C4-2B (cell line): ENCODE results near the gene CD40.

Experiments used
- ZFX ChIP-seq: fragments of 450-650 bp; IDR thresholded peaks from 2 replicates; pipeline ENCODE4 v1.6.1; 2017
- TF ChIP-seq, protein P1 (sequence below): fragments of 450-650 bp; conservative IDR thresholded peaks from 2 replicates; pipeline ENCODE4 v1.5.1; 2017; ENCODE audit warnings: mild to moderate bottlenecking

DNA sequence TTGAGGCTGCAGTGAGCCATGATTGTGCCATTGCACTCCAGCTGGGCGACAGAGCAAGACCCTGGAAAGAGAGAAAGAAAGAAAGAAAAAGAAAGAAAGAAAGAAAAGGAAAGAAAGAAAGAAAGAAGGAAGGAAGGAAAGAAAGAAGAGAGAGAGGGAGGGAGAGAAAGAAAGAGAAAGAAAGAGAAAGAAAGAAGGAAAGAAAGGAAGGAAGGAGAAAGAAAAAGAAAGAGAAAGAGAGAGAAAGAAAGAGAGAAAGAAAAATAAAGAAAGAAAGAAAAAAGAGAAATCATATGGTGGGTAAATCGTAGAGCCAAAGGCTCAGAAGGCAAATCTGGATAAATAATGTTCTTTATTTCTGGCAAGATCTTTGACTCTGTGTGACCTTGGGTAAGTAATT, 53.4 kb downstream of the CD40 start:
- TF ChIP-seq, protein P1, sequence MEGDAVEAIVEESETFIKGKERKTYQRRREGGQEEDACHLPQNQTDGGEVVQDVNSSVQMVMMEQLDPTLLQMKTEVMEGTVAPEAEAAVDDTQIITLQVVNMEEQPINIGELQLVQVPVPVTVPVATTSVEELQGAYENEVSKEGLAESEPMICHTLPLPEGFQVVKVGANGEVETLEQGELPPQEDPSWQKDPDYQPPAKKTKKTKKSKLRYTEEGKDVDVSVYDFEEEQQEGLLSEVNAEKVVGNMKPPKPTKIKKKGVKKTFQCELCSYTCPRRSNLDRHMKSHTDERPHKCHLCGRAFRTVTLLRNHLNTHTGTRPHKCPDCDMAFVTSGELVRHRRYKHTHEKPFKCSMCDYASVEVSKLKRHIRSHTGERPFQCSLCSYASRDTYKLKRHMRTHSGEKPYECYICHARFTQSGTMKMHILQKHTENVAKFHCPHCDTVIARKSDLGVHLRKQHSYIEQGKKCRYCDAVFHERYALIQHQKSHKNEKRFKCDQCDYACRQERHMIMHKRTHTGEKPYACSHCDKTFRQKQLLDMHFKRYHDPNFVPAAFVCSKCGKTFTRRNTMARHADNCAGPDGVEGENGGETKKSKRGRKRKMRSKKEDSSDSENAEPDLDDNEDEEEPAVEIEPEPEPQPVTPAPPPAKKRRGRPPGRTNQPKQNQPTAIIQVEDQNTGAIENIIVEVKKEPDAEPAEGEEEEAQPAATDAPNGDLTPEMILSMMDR: no peak
- no peak for TF ChIP-seq ZFX
